Lung (tissue), 16 donors: ENCODE data around the gene XXYLT1. TPM values are rescaled to one million over a fixed set of nuclear protein-coding genes. Genes with fewer than 3 reads are reported as not detected.

ENCODE experiments used
- ATAC-seq: fragments of 200-7000 bp; cut with Tn5 transposase; one replicate; pipeline ENCODE4 v1.9.1; 2020; ENCODE audit warnings: moderate number of reproducible peaks; ENCODE audit not compliant: insufficient read depth, low FRiP score
- DNase-seq, 3 donors: peaks; one replicate each; pipeline ENCODE4 v3.0.0-alpha.2; 2013 to 2017
- H3K27ac ChIP-seq, 2 donors: one replicate each; pipeline ENCODE4 v1.5.1; 2013; ENCODE audit warnings: mild to moderate bottlenecking in 2 of 2, moderate library complexity in 2 of 2, control low read depth in 1 of 2, inconsistent platforms in 1 of 2, low read depth in 1 of 2, low read length in 1 of 2
- H3K27me3 ChIP-seq, 3 donors: one replicate each; pipeline ENCODE4 v1.5.1; 2013; ENCODE audit warnings: low read length in 2 of 3; ENCODE audit not compliant: control insufficient read depth in 3 of 3, insufficient read depth in 3 of 3
- H3K36me3 ChIP-seq, 4 donors: one replicate each; pipeline ENCODE4 v1.5.1; 2013; ENCODE audit warnings: low read length in 4 of 4, mild to moderate bottlenecking in 1 of 4, moderate library complexity in 1 of 4; ENCODE audit not compliant: control insufficient read depth in 4 of 4, insufficient read depth in 4 of 4
- H3K4me1 ChIP-seq, 5 donors: one replicate each; pipeline ENCODE4 v1.5.1; 2013; ENCODE audit warnings: low read length in 5 of 5, mild to moderate bottlenecking in 2 of 5, moderate library complexity in 1 of 5; ENCODE audit not compliant: control insufficient read depth in 5 of 5, insufficient read depth in 5 of 5
- H3K4me3 ChIP-seq: one replicate; pipeline ENCODE4 v1.5.1; 2013; ENCODE audit warnings: mild to moderate bottlenecking, control low read depth, moderate library complexity
- H3K9ac ChIP-seq, 2 donors: one replicate each; pipeline ENCODE4 v1.5.1; 2013; ENCODE audit warnings: low read length in 2 of 2, control low read depth in 1 of 2; ENCODE audit not compliant: insufficient read depth in 1 of 2
- H3K9me3 ChIP-seq, 4 donors: one replicate each; pipeline ENCODE4 v1.5.1; 2013; ENCODE audit warnings: low read length in 3 of 4, mild to moderate bottlenecking in 1 of 4, moderate library complexity in 1 of 4; ENCODE audit not compliant: control insufficient read depth in 4 of 4, insufficient read depth in 3 of 4
- CTCF ChIP-seq: IDR thresholded peaks from 2 replicates; pipeline ENCODE4 v1.5.1; 2012; ENCODE audit warnings: mild to moderate bottlenecking; ENCODE audit errors: control extremely low read depth, extremely low read depth
- WGBS, 2 donors: extraction: QIAGEN DNeasy Blood & Tissue Kit; methylation state at CpG; one replicate each; pipeline ENCODE4 v1.1.7; 2013; 5-methylcytosine and 5-hydroxymethylcytosine counted together
- long read RNA-seq, 5 donors: transcript quantifications; one replicate each; lab custom pipeline, GENCODE V29; 2026
- polyA plus RNA-seq, 2 donors: library from polyadenylated mRNA; stranded (reverse); fragments of 200-250 nt; gene quantifications; one replicate each; pipeline ENCODE4 v1.2.1, GENCODE V29; 2013
- total RNA-seq, 2 donors: library from RNA; depleted of rRNA in 1 of 2; stranded (reverse); fragments of >200 nt in 1 of 2; gene quantifications; one replicate each; pipeline ENCODE4 v1.2.1, GENCODE V29; 2014 to 2021
- donor health status: control.
- donor health status: control.
- donor health status: Bipolar disorder and iron deficiency.
- donor health status: healthy.
- donor health status: DM: yes; HTN: yes; CAD: no.

The XXYLT1 gene
- total RNA-seq: 10 to 100 TPM; 13.7 to 15.4 TPM
- 1 to 10 TPM; 4.7 to 9.2 TPM for polyA plus RNA-seq
- long read RNA-seq, donor 1, transcript XXYLT1-201 (4 exons, 2,727 nt): major isoform, 10 of 10 reads
- long read RNA-seq, donor 1, partial matches to known transcripts: 0 of 10 reads
- long read RNA-seq, donor 1, other reads (novel, unspliced or antisense): 0 of 10 reads
- long read RNA-seq, donor 2, transcript XXYLT1-201 (4 exons, 2,727 nt): major isoform, 5 of 5 reads
- long read RNA-seq, donor 2, partial matches to known transcripts: 0 of 5 reads
- long read RNA-seq, donor 2, other reads (novel, unspliced or antisense): 0 of 5 reads
- long read RNA-seq, donor 3, partial matches to known transcripts: 0 of 4 reads
- long read RNA-seq, donor 3, other reads (novel, unspliced or antisense): 0 of 4 reads
- long read RNA-seq, donor 4, partial matches to known transcripts: 0 of 3 reads
- long read RNA-seq, donor 4, other reads (novel, unspliced or antisense): 0 of 3 reads
- long read RNA-seq, donor 5, transcript XXYLT1-201 (4 exons, 2,727 nt): major isoform, 17 of 17 reads
- long read RNA-seq, donor 5, partial matches to known transcripts: 0 of 17 reads
- long read RNA-seq, donor 5, other reads (novel, unspliced or antisense): 0 of 17 reads

GRCh38 chr3:195270817-195271409 is at the start of gene XXYLT1:
Gene XXYLT1, minus strand, starts transcription at chr3:195271159. Its CDS starts 101 bp downstream, at chr3:195271058.
- ATAC-seq: peak; percentile 97
- H3K4me1 ChIP-seq: peaks cover 0 to 20% (median 4%) of the 10 kb centered on the region in 5 donors
- TF ChIP-seq CTCF: peak; percentile 22
- no peaks in the 10 kb centered on the region for H3K27me3 ChIP-seq
- H3K9ac ChIP-seq: peak within 1 kb of the TSS in 1 of 2 donors; percentile 1
- WGBS, 2 donors: 0% methylated on average over 48 to 75 of the region's 75 CpGs
- H3K27ac ChIP-seq: peak within 1 kb of the TSS; percentile 86 to 92
- H3K4me3 ChIP-seq: peak within 1 kb of the TSS; percentile 90
- H3K9me3 ChIP-seq: no peaks in the 10 kb centered on the region
- peaks cover 0 to under 1% (median 0%) of the 10 kb centered on the region in 4 donors for H3K36me3 ChIP-seq
- peak; percentile 93 to 95 (median 94) for DNase-seq

- 98 to 100% methylated on average over 5 of the region's 5 CpGs for WGBS, 2 donors
- TF ChIP-seq CTCF: no peak
- Histone ChIP-seq H3K27me3 (no peaks in the 10 kb centered on the region), H3K9me3 (peaks cover 0 to 5% (median 2%) of the 10 kb centered on the region in 4 donors), H3K4me3 (no peak overlapping the region), H3K4me1 (no peaks in the 10 kb centered on the region), H3K36me3 (peaks cover 8 to 27% (median 14%) of the 10 kb centered on the region in 4 donors), H3K9ac (no peak overlapping the region), H3K27ac (no peak overlapping the region)
- ATAC-seq: no peak
- DNase-seq: peak in 1 of 3 donors; percentile 2
These were observed 48.1 kb upstream of the XXYLT1 start for GRCh38 chr3:195319060-195319459.

- DNase-seq (peak in 2 of 3 donors; percentile 6 to 16), ATAC-seq (no peak)
- Histone ChIP-seq H3K36me3 (peaks cover 0 to 3% (median 1%) of the 10 kb centered on the region in 4 donors), H3K9me3 (no peaks in the 10 kb centered on the region), H3K27ac (no peak overlapping the region), H3K4me3 (no peak overlapping the region), H3K9ac (no peak overlapping the region), H3K27me3 (no peaks in the 10 kb centered on the region), H3K4me1 (no peaks in the 10 kb centered on the region)
- TF ChIP-seq CTCF: no peak
- WGBS, 2 donors: 41 to 48% methylated on average over 6 of the region's 6 CpGs
These were observed 41.8 kb upstream of the XXYLT1 start for GRCh38 chr3:195312714-195313113.
